Left ventricle myocardium inferior (tissue), 1 donor: ENCODE data around the gene SCIN. TPM values are rescaled to one million over a fixed set of nuclear protein-coding genes. Genes with fewer than 3 reads are reported as not detected.

Experiments used
- DNase-seq: peaks from one replicate; pipeline ENCODE4 v3.0.0-alpha.2; 2020
- H3K27ac ChIP-seq: fragments of 200-600 bp; replicated peaks from 2 replicates; pipeline ENCODE4 v1.8.0; 2021
- H3K27me3 ChIP-seq: fragments of 200-600 bp; 2 replicates; pipeline ENCODE4 v1.8.0; 2021; ENCODE audit warnings: low read depth
- H3K36me3 ChIP-seq: fragments of 200-600 bp; 2 replicates; pipeline ENCODE4 v1.8.0; 2021
- H3K4me1 ChIP-seq: fragments of 200-600 bp; 2 replicates; pipeline ENCODE4 v1.8.0; 2021
- H3K4me3 ChIP-seq: fragments of 200-600 bp; 2 replicates; pipeline ENCODE4 v1.8.0; 2021; ENCODE audit warnings: mild to moderate bottlenecking, moderate library complexity
- H3K9me3 ChIP-seq: fragments of 200-600 bp; replicated peaks from 2 replicates; pipeline ENCODE4 v1.8.0; 2021
- CTCF ChIP-seq: fragments of 200-600 bp; IDR thresholded peaks from 2 replicates; pipeline ENCODE4 v1.8.0; 2021; ENCODE audit warnings: antibody characterized with exemption, mild to moderate bottlenecking, borderline replicate concordance
- intact Hi-C: fragments of 100-400 bp; cut with micrococcal nuclease; formaldehyde crosslinking; loops from one replicate; pipeline ENCODE4 v1.11.0; 2022
- total RNA-seq: library from RNA; stranded (reverse); fragmentation: NEBNext Ultra II Directional; extraction: Animal tissue kit (Norgen Biotek cat#: 25700); gene quantifications from one replicate; pipeline ENCODE4 v1.2.1, GENCODE V29; 2021
- donor health status: DM: no; HTN: yes; CAD: no; lungs with severe emphysema.

The SCIN gene
- total RNA-seq, 1 donor from 2014 or later, result not detected

GRCh38 chr7:12534046-12534445 lies 36.5 kb upstream of the SCIN start:
- intact Hi-C loops, result no loop called here
- no peaks in the 10 kb centered on the region for H3K36me3 ChIP-seq
- no peak overlapping the region for H3K27ac ChIP-seq
- H3K9me3 ChIP-seq, result peaks cover 7% of the 10 kb centered on the region
- TF ChIP-seq CTCF, result no peak
- no peak overlapping the region for H3K4me3 ChIP-seq
- DNase-seq, result no peak
- H3K27me3 ChIP-seq, result peaks cover 5% of the 10 kb centered on the region
- H3K4me1 ChIP-seq, result no peaks in the 10 kb centered on the region

GRCh38 chr7:12539681-12540080 lies 30.8 kb upstream of the SCIN start:
- no peak for DNase-seq
- Histone ChIP-seq H3K4me3 (no peak overlapping the region), H3K9me3 (peaks cover 7% of the 10 kb centered on the region), H3K27me3 (no peaks in the 10 kb centered on the region), H3K4me1 (no peaks in the 10 kb centered on the region), H3K36me3 (no peaks in the 10 kb centered on the region), H3K27ac (no peak overlapping the region)
- intact Hi-C loops, result no loop called here
- no peak for TF ChIP-seq CTCF

GRCh38 chr7:12540850-12541249 lies 29.7 kb upstream of the SCIN start:
- no peaks in the 10 kb centered on the region for H3K36me3 ChIP-seq
- DNase-seq, result no peak
- peaks cover 7% of the 10 kb centered on the region for H3K9me3 ChIP-seq
- no peak overlapping the region for H3K27ac ChIP-seq
- no peak for TF ChIP-seq CTCF
- no peaks in the 10 kb centered on the region for H3K27me3 ChIP-seq
- intact Hi-C loops, result no loop called here
- no peaks in the 10 kb centered on the region for H3K4me1 ChIP-seq
- no peak overlapping the region for H3K4me3 ChIP-seq

- no peak for TF ChIP-seq CTCF
- no peak for DNase-seq
- no peaks in the 10 kb centered on the region for H3K36me3 ChIP-seq
- H3K4me1 ChIP-seq, result no peaks in the 10 kb centered on the region
- intact Hi-C loops, result no loop called here
- no peaks in the 10 kb centered on the region for H3K9me3 ChIP-seq
- no peak overlapping the region for H3K4me3 ChIP-seq
- H3K27me3 ChIP-seq, result no peaks in the 10 kb centered on the region
- no peak overlapping the region for H3K27ac ChIP-seq
These were observed 26.9 kb upstream of the SCIN start for GRCh38 chr7:12543586-12543985.

GRCh38 chr7:12549106-12549505 lies 21.4 kb upstream of the SCIN start:
- no peak for TF ChIP-seq CTCF
- Histone ChIP-seq H3K4me1 (no peaks in the 10 kb centered on the region), H3K27ac (no peak overlapping the region), H3K4me3 (no peak overlapping the region), H3K9me3 (no peaks in the 10 kb centered on the region), H3K27me3 (no peaks in the 10 kb centered on the region), H3K36me3 (no peaks in the 10 kb centered on the region)
- no peak for DNase-seq
- intact Hi-C loops, result no loop called here

- TF ChIP-seq CTCF, result no peak
- Histone ChIP-seq H3K27ac (no peak overlapping the region), H3K9me3 (no peaks in the 10 kb centered on the region), H3K4me3 (no peak overlapping the region), H3K36me3 (no peaks in the 10 kb centered on the region), H3K27me3 (no peaks in the 10 kb centered on the region), H3K4me1 (no peaks in the 10 kb centered on the region)
- intact Hi-C loops, result no loop called here
- DNase-seq, result no peak
These were observed 19.6 kb upstream of the SCIN start for GRCh38 chr7:12550956-12551355.
